Hepatocyte (in vitro differentiated cells): Measurements from ENCODE around the gene CLEC16A.

Experiments used
- EZH2 ChIP-seq: fragments of 200-600 bp; sonication (generic); IDR thresholded peaks from 2 replicates; pipeline ENCODE4 v1.6.1; 2016; ENCODE audit warnings: antibody characterized with exemption, mild to moderate bottlenecking, borderline replicate concordance
- TF ChIP-seq, protein P1 (sequence below): fragments of 200-600 bp; sonication (generic); IDR thresholded peaks from 2 replicates; pipeline ENCODE4 v1.5.1; 2016; ENCODE audit warnings: antibody characterized with exemption, mild to moderate bottlenecking; ENCODE audit not compliant: poor library complexity

DNA sequence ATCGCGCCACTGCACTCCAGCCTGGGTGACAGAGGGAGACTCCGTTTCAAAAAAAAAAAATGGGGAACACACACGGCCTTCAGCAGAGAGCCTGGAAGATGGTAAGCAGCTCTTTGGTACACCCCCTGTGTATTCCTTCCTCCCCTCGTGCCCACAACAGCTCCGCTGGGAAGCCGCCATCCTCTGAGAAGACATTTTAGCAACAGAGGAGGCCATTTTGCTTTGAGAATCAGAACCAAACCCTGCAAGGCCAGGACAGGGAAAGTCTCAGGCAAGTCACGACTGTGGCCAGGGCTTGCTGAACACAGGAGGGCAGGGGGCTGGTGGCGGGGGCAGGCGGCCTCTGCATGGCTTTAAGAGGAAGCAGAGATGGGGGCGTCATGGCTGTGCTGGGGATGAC lies 265.9 kb downstream of the CLEC16A start:
- TF ChIP-seq, protein P1, sequence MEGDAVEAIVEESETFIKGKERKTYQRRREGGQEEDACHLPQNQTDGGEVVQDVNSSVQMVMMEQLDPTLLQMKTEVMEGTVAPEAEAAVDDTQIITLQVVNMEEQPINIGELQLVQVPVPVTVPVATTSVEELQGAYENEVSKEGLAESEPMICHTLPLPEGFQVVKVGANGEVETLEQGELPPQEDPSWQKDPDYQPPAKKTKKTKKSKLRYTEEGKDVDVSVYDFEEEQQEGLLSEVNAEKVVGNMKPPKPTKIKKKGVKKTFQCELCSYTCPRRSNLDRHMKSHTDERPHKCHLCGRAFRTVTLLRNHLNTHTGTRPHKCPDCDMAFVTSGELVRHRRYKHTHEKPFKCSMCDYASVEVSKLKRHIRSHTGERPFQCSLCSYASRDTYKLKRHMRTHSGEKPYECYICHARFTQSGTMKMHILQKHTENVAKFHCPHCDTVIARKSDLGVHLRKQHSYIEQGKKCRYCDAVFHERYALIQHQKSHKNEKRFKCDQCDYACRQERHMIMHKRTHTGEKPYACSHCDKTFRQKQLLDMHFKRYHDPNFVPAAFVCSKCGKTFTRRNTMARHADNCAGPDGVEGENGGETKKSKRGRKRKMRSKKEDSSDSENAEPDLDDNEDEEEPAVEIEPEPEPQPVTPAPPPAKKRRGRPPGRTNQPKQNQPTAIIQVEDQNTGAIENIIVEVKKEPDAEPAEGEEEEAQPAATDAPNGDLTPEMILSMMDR = no peak
- no peak for TF ChIP-seq EZH2
